SK-MEL-5 (cell line): Measurements from ENCODE around the gene MLC1. TPM values are rescaled to one million over a fixed set of nuclear protein-coding genes. Genes with fewer than 3 reads are reported as not detected.

Experiments used
- DNase-seq: peaks from one replicate; pipeline ENCODE4 v3.0.0-alpha.2; 2016; ENCODE audit warnings: low read depth, low spot score
- in situ Hi-C: cut with HindIII; loops from 2 replicates; pipeline ENCODE4 v1.10.0; 2016; ENCODE audit warnings: low sequenced_read_pairs, high pct_unique_total_duplicates, low pct_unique_long_range_greater_than_20kb
- polyA plus RNA-seq, 2 experiments: library from polyadenylated mRNA; depleted of rRNA; stranded (reverse); fragments of >200 nt; gene quantifications; 2 replicates each; pipeline ENCODE4 v1.2.3, GENCODE V29; 2015
- total RNA-seq: library from RNA; depleted of rRNA; stranded (reverse); fragments of >200 nt; shearing (Covaris generic); gene quantifications from 2 replicates; pipeline ENCODE4 v1.2.3, GENCODE V29; 2014; rRNA removed

MLC1 gene
- total RNA-seq: not detected in 2 replicates
- polyA plus RNA-seq (2015; cell fraction: cytosol; rRNA removed): not detected in 2 replicates
- polyA plus RNA-seq (2015; cell fraction: nucleus; rRNA removed): not detected in 2 replicates

DNA sequence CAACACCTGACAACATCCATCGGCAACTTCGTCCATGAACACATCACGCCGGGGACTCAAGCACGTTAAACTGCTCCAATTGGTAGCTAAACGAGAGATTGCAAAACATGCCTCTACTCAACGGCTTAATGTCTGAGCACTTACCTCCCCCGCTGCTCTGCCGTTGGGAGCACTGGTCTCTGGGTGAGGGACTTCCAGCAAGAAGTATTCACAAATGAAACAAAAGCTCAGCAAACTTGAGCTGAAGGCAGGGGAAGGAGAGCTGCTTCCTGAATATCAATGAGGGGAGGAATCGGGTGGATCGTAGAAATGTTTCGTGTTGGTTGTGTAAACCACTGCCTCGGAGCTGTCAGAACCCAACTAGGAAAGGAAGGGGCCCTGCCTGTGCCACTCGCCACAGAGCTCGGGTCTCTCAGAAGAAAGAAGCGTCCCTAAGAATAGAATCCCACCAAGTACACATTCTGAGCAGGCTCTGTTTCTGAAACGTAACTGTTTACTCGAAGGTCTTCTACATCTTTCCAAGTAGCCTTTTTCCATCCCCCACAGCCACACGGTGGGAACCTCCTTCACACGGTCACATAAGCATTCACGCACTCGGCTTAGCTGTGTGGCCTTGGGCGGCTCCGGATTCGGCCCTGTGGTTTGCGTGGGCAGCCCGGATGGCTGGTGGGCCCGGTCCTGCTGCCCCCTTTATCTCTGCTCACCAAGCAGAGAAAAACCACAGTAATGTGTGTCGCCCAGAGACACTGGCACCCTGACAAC, at the start of gene MLC1:
MLC1 (minus strand) TSS at position 216 of the 762 bp plus-strand sequence. CDS start 524 bp downstream, outside the sequence.
- in situ Hi-C loops: no loop called here
- DNase-seq: no peak

DNA sequence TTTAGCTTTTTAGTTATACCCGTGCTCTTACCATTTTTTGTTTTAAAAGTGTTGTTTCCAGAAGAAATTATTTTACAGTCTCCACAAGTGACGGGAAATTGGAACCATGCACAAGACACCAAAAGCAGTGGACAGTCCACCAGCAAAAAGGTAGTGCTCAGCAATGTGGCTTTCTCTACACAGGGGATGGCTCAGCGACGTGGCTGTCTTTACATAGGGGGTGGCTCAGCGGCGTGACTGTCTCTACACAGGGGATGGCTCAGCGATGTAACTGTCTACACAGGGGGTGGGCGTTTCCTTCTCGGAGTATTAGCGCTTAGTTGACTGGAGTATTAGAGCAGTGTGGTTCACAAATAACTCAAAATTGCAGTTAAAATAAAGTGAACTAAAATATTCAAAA, 49.3 kb upstream of the MLC1 start:
- in situ Hi-C loops: no loop called here
- DNase-seq: no peak

DNA sequence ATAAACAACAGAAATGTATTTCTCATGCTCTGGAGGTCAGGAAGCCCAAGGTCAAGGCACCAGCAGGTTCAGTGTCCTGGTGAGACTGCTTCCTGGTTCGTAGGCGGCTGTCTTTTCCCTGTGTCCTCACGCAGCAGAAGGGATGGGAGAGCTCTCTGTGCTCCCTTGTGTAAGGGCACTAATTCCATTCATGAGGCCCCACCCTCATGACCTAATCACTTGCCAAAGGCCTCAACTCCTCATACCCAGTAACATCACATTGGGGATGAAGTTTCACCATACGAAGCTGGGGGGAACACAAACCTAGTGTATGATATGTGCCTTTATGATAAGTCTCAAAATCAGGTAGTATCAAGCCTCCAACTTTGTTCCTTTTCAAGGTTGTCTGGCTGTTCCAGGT, 46.7 kb upstream of the MLC1 start:
- in situ Hi-C loops: no loop called here
- no peak for DNase-seq

DNA sequence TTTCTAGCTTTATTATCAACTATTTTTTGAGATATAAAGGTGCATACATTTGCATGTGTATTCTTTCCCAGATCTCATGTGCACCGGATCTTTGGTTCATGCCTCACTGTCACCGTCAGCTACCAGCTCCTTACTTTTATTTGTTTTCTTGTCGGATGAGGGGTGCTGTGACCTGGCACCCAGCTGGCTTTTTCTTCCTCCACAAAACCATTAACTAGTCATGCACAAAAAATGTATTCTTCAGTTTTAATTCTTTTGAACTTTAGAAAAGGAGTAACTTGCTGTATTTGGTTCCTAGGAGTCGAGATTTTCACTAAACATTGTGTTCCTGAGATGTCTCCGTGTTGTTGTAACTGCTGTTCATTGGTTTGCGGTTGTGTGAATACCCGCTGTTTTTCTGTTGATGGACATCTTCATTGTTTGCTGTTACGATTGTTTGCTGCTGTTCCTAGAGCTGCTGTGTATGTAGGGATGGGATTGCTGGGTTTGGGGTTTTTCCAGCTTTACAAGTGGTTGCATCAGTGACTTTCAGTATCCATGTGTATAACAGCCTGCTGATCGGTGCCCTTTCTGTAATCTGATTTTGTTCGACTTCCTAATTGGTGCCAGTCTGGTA, 44.0 kb upstream of the MLC1 start:
- in situ Hi-C loops: no loop called here

DNA sequence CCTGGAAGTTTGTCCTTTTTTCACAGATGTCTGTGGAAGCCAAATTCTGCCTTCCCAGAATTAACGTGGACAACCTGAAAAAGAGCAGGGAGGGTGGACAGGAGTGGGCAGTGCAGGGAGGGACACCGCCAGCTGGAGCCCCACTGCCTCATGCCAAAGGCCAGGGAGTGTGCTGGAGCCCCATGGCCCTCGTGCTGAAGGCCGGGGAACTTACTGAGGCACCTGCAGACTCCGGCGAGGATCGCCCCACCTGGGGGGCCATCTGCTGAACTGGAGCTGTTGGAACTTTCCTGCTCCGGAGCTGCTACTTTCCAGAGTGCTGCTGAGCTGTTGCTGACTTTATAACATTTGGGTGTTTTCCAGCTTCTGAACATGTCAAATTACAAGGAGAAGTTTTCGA, 39.8 kb upstream of the MLC1 start:
- DNase-seq: no peak
- in situ Hi-C loops: no loop called here

More for the DNA sequence above, 44.0 kb upstream of the MLC1 start:
- no peak for DNase-seq

DNA sequence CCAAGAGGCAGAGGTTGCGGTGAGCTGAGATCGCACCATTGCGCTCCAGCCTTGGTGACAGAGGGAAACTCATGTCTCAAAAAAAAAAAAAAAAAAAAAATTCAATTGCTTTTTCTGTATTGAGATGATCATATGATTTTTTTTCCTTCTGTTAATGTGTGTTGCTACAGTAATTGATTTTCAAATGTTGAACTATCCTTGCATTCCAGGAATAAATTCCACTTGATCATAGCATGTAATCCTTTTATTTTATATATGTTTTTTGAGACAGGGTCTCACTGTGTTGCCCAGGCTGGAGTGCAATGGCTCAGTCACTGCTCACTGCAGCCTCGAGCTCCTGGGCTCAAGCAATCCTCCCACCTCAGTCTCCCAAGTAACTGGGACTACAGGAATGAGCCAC, 37.9 kb upstream of the MLC1 start:
- no peak for DNase-seq

DNA sequence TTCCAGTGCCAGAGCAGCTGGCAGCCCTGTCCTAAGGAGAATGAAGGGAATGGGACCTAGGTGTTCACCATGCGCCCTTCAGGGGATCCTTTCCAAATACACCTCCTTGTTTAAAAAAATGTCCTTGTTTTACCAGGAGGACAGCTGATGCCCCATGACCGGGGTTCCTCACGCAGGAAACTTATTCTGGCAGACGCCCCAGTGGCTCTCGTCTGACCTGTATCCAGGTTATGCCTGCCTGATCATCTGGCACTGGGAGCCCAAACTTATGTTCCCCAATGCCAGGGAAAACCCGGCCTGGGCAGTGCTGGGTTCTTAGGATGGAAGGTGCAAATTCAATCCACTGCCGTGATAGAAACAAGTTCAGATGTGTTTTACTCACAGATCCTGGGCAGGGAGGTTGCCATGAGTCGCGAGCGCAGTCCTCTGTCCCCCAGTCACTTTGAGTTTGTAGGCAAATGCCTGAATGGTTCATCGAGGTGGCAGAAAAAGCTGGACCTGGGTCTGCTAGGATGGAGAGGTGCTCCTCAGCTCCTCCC, 36.0 kb upstream of the MLC1 start:
- DNase-seq: no peak
- in situ Hi-C loops: no loop called here

More for the DNA sequence above, 37.9 kb upstream of the MLC1 start:
- in situ Hi-C loops: no loop called here

DNA sequence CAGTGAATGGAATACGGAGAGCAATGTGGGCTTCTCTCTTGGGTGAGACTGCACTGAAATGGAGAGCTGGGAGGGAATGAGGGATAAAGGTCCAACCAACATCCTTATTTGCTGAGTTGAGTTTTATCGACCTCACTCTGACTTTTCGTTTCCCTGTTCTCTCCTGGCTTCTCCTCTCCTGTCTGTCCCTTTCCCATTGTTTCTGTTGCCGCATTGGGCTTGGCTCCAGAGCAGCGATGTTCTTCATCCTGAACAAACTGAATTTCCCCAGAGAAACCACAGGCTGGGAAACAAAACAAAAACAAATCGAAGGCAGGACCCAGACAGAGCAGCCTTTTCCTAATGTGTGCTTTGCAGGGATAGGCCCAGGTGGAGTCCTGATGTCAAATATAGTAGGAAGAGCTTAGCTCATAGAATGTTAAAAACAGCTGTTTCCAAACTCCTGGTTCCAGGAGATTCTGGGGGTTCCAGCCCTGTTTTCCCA, 34.6 kb upstream of the MLC1 start:
- DNase-seq: no peak
- in situ Hi-C loops: no loop called here

DNA sequence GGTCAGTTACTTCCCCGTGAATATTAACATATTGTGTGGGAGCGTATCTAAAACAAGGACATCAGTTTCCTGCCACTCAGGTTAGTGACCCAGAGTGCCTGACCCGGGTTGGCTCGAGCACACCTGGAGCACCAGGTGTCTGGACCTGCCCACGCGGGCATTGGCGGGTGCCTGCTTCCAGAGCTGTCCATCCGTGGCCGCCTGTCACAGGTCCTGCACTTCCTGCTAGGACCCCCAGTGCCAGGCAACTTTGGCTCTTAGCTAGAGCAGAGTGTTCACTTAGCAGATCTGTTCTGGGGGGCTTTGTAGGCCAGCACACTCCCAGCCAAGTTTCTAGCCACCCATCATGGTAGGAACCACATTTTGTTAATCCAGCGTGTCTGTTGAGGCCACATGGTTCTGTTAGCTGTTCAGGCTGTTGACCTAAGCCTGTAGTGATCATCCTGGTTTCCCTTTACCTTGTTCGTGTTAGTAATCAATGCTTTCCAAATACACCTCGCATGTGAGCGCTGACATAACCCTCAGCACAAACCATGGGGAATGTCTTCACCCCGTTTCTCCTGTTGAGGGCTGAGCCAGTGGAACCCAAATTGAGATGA, 34.0 kb upstream of the MLC1 start:
- in situ Hi-C loops: no loop called here

DNA sequence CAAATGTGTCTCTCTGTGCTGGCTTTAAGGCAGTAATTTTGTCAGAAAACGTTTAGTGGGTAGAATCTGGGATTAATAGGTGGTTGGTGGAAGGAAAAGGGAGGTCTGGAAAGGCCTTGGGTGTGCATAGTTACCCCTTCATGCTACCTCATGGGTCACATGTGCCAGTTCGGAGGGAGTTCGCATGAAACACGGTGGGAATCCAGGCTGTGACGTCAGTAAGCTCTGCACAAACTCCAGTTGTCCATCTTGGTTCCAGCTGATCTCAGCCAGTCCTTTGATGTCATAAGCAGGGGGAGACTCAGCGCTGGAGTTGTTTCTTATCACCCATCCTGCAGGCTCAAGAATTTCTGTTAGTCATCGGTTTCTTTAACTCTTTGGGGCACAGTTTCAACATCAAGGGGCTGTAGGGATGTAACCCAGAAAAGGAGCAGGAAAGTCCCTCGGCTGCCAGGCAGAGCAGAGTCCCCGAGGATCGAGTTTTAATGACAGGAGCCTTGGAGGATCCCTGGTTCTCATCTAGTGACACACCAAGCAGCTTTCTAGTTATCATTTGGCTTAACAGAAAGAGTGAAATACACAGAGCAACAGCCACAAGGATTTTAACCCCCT, 33.4 kb upstream of the MLC1 start:
- DNase-seq: peak; percentile 28
- in situ Hi-C loops: no loop called here

More for the DNA sequence above, 34.0 kb upstream of the MLC1 start:
- DNase-seq: no peak

DNA sequence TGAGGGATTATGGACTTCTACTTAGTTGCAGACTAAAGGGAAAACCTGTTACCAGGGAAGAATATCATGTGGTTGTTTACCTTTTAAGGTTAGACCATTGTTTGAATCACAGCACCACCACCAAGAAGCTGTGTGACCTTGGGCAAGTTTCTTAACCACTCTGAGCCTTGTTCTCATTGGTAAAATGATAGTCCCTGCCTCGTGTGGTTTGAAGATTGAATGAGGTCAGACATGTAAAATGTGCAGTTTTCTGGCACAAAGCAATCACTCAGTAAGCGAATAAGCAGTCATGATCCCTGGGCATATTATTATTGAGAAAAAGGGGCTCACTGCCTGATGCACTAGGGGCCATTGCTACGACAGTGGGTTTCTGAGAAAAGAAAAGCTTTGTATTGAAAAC, 32.9 kb upstream of the MLC1 start:
- in situ Hi-C loops: no loop called here

DNA sequence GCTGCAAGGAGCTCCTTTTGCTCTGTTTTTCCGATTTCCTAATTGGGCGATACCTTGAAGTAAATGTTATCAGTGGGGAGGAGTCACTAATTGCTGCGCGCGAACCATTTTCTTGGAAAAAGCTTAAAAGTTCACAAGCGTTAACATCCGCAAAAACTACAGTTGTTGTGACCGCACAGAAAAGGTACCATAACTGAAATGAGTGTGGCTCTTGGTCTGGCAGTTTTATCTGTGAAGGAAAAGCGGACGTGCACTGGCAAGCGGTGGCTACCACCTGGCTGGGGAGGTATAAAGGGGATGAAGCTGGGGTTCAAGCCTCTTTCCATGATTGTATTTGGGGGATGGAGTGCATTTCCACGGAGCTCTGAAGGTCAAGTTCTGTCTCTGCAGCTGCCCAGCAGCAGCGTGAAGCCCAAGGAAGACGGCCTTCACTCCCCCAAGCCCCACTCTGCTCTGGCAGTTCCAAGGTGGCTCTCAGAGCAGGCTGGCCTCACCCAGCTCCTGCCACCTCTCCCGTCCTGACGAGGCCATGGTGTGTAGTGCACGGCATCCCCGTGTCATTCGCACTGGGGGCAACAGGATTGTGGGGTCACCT, 32.0 kb upstream of the MLC1 start:
- DNase-seq: no peak
- in situ Hi-C loops: no loop called here

More for the DNA sequence above, 32.9 kb upstream of the MLC1 start:
- no peak for DNase-seq

DNA sequence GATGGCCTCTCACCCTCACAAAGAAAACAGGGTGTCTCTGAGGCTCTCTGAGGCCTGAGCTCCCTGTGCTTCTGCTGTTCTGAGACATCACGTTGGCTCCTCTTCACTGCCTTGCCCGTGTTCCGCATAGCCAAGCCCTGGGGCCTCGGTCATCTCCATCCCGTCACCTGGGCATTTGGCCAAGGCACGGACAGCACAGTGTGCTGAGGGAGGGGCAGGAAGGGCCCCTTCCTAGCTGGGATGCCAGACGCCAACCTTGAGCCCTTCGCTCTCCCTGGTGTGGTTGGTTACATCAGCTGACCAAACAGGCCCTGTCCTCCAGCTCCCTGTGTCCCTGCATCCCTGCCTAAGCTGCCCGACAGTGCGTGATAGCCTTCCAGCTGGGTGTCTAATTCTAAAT, 30.5 kb upstream of the MLC1 start:
- in situ Hi-C loops: no loop called here
- DNase-seq: no peak

DNA sequence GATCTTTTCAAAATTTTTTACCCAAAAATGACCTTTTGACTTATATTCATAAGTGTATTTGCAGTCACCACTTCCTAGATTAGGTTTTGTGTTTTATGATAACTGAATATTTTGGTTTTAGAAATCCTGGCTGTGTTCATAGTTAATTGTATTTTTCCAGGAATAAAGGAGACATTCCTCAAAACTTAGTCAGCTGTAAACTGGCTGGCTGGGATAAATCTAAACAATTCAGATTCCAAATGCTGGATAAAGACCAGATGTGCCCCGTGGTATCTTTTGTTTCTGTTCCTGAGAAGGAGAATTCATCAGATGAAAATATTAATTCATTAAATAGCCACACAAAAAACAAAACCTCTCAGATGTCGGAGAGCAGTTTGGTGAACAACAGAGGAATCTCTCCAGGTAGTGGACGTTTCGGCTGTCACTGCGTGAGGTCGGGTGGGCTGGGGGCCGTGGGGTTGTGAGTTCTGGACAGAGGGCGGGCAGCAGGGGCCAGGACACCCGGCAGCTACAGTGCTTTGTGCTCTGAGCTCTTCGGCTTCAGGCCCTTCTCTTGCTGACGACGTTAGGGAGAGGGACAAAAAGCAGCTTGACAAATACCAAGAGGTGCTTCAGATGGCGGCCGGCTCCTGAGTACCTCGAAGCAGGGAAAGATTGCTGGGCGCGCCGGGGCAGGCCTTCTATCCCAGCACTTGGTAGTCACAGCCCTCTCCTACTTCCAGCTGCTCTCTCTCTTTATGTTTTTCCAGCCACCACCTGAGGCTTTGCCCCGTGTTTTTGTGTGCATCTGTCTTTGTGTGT, 29.2 kb upstream of the MLC1 start:
- in situ Hi-C loops: no loop called here
- no peak for DNase-seq

DNA sequence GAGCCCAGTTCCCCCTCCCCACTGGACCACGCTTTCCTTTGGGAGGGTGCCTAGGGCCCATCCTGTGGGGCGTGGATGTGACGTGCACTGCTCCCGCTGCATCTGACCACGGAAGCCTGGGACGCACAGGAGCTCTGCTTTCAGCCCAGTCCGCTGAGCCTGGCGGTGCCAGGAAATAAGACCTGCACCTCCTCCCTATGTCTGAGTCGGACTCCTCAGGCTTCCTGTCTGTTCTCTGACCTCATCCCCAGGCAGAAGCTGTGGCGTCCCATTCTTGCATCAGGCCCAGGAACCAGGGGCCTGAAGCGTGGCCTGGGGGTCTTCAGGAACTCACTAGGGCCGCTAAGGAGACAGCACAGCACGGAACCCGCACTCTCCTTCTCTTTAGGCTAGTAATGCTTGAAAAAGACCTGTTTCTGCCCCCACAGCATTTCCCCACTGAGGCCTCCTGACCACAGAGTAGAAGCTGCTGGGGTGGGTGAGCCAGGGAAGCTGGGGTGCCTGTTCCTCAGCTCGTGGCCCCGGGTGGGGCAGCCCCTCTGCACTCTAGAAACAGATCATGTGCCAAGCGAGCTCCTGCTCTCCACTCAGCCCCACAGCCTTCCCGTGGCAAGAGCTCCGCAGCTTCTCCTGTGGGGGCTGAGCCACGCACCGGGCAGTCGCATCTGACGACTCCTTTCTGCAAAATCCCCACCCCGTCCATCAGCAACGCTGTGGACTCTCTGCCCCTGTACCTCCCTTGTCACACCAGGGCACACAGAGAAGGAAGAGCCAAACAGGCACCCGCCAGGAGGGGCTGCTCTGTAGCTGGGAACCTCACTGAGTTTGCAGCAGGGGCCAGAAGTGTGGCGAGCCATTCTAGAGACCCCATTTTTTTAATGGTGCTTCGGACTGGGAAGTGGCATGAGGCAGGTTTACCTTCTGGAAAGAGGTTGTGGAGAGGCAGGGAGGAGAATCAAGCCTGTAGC, 27.2 kb upstream of the MLC1 start:
- no peak for DNase-seq
- in situ Hi-C loops: no loop called here

DNA sequence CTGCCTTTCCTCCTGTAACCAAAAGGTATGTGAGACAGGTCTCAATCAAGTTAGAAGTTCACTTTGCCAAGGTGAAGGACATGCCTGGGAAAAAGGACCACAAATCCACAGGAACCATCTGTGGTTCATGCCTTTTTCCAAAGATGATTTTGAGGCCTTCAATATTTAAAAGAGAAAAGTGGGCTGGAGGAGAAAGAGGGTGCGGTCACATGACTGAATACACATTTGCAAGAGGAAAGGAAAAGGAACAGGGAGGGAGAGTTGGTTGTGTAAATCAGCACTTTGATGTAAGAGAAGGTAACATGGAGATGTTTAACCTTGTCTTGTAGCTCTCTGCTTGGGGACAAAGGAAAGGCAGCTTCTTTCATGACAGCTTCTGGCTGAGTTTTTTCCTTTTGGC, 25.8 kb upstream of the MLC1 start:
- in situ Hi-C loops: no loop called here
- no peak for DNase-seq
